AML-193 (cell line): Measurements from ENCODE around the gene LDLR.

Experiments
- DNase-seq, 2 experiments: peaks; one replicate each; lab custom pipeline; 2025; lab: John Stamatoyannopoulos, UW

Gene LDLR

GRCh38 chr19:11089254-11090013, at the start of gene LDLR:
LDLR (plus strand) TSS chr19:11089463; CDS start chr19:11089549, 86 bp downstream.
- peak; percentile 89 to 93 for DNase-seq

GRCh38 chr19:11041194-11041593, 48.1 kb upstream of the LDLR start:
- DNase-seq: no peak

- no peak for DNase-seq
These were observed 47.2 kb upstream of the LDLR start for GRCh38 chr19:11041966-11042627.

GRCh38 chr19:11044431-11044830, 44.8 kb upstream of the LDLR start:
- no peak for DNase-seq

DNA sequence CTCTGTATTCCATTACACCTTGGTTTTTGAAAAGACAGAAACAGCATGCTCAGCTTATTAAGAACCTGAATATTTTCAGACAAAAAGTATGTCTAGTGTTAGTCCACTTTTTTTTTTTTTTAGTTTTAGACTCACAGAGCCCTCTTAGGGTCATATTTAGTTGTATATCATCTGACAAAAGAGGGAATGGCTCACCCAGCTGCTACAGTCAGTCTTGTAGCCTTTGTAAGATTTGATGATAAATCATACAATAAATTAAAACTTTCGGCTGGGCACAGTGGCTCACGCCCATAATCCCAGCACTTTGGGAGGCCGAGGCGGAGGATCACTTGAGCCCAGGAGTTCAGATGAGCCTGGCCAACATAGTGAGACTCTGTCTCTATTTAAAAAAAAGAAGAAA, 43.7 kb upstream of the LDLR start:
- no peak for DNase-seq

DNA sequence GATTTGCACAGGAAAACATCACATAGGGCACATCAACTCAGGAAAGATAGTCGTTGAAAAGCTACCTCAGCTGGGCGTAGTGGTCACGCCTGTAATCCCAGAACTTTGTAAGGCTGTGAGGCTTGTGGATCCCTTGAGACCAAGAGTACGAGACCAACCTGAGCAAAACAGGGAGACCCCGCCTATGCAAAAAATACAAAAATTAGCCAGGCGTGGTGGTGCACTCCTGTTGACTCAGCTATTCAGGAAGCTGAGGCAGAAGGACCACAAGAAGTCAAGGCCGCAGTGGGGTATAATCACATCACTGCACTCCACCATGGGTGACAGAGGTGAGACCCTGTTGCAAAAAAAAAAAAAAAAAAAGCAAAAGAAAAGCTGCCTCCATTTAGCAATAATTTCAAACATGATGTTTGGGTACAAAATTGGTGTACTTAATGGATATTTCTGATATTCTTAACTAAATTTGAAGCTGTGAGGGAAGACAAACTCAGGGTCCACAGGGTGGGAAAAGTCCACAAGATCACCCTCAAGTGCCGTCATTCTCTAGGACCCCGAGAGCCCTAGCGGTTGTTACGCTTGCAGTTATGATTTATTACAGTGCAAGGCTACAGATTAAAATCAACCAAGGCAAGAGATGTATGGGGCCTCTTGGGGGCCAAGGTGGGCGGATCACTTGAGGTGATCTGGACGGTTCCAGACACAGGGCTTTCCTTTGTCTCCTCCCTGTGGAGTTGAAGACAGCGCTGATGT, 42.5 kb upstream of the LDLR start:
- no peak for DNase-seq

DNA sequence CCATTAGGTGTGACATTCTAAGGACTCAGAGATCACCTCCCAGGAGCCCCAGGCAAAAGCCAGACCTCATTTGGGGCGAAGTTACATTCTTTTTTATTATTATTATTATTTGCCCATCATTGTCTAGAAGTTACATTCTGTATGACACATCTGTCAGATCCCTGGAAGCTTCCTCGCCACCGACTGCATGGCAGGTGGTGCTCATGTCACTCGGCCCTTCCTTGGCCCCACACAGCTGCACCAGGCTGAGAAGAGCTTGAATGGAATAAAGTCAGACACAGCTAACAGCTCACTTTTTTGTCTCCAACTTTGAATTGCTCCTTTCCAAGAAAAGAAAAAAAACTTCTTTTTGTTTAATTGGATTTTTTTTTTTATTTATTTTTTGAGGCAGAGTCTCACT, 41.4 kb upstream of the LDLR start:
- DNase-seq: no peak

DNA sequence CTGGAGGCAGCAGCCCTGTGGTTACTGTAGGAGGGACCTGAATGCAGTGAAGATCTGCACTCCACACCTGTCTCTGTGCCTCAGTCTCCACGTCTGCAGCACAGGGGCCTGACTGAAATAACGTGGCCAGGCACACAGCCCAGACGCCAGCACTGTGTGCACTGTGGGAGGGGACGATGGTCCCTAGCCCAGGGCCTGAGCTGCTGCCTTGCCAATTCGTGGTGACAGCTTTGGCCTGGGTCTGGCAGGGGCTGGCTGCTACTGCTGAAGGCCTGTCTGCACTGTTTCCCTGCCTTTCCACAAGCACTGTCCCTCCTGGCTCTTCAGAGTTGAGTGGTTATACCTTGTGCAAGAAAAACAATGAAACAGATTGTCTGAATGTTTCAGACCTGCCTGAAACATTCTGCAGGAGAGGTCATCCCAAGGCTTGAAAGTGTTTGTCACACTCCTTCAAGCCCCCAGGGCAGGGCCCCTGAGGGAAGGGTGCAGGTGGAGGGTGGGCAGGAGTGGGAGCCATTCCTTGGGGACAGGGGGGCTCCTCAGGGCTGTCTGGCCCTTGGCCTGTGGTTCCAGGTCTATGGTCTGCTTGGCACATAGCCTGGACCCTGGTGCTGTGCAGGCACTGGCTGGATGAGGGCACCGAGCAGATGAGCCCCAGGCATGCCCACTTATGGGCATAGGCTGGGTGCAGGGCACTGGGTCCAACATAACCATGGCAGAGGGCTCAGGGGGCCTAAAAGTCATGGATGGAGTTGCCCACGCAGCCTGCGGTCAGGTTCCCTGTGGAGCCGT, 38.7 kb upstream of the LDLR start:
- DNase-seq: no peak

GRCh38 chr19:11053817-11054195, 35.5 kb upstream of the LDLR start:
- no peak for DNase-seq

- no peak for DNase-seq
These were observed 35.1 kb upstream of the LDLR start for GRCh38 chr19:11054200-11054599.

DNA sequence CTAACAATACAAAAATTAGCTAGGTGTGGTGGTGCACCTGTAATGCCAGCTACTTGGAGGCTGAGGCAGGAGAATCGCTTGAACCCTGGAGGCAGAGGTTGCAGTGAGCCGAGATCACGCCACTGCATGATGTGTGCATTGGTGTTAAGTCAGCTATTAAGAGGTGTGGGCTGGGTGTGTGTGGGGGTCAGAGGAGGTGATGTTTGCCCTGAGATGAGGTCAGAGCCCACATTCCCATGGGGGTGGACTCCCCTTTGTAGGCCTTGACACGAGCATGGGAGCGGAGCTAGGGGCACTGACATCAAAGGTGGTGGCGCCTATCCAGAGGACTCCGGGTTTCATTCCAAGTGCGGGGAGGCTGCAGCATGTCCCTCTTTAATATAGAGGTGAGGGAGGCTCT, 34.6 kb upstream of the LDLR start:
- no peak for DNase-seq

GRCh38 chr19:11058246-11059030, 30.8 kb upstream of the LDLR start:
- DNase-seq: no peak

DNA sequence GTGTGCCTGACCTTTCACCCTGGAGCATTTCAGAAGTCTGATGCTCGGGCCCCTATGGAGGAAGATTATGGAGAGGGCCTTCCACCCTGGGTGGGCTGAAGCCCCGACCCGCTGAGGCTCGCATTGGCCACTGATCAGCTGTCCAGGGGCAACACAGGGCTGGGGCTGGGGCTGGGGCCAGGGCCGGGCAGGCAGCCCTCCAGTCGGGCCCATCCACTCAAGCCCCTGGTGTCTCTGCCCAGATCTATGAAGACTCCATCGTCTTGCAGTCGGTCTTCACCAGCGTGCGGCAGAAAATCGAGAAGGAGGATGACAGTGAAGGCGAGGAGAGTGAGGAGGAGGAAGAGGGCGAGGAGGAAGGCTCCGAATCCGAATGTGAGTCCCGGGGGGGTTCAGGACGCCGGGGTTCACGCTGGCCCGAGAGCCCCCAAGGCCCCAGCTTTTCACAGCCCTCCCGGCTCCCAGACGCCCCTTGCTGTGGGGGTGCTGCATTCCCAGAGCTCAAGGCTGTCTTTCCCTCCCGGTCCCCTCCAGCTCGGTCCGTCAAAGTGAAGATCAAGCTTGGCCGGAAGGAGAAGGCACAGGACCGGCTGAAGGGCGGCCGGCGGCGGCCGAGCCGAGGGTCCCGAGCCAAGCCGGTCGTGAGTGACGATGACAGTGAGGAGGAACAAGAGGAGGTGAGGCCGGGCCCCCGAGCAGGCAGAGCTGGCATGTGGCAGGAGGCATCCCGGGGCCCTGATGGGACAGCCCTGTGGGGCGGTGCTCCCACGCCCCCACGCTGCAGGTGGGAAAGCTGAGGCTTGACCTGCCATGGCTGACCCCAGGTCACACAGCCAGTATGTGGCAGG, 29.5 kb upstream of the LDLR start:
- no peak for DNase-seq

DNA sequence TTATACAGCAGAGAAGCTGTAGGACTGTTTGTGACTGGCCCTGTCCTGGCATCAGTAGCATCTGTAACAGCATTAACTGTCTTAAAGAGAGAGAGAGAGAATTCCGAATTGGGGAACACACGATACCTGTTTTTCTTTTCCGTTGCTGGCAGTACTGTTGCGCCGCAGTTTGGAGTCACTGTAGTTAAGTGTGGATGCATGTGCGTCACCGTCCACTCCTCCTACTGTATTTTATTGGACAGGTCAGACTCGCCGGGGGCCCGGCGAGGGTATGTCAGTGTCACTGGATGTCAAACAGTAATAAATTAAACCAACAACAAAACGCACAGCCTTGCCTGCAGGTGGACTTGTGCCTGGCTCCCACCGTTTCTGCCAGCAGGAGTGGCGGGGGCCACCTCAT, 27.3 kb upstream of the LDLR start:
- DNase-seq: no peak

GRCh38 chr19:11063434-11063833, 25.8 kb upstream of the LDLR start:
- DNase-seq: no peak

- no peak for DNase-seq
These were observed 24.4 kb upstream of the LDLR start for GRCh38 chr19:11064831-11065303.

DNA sequence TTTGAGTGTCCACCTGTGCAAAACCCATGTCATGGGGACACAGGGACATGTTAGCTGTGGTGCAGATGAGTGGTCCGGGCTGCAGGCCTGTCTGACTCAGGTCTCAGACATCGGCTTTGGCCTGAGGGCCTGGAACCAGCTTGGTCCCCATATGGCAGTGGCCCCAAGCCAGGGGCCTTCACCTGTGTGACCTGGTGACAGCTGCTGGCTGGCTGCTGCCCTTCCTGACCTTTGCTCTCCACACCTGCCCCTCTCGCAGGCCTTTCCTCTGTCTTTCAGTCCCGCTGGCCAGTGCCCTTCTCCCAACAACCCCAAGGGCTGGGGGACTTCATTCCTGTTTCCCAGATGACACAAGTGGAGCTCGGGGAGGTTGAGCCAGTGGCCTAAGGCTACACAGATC, 22.9 kb upstream of the LDLR start:
- no peak for DNase-seq

GRCh38 chr19:11067356-11068113, 21.7 kb upstream of the LDLR start:
- DNase-seq: no peak

DNA sequence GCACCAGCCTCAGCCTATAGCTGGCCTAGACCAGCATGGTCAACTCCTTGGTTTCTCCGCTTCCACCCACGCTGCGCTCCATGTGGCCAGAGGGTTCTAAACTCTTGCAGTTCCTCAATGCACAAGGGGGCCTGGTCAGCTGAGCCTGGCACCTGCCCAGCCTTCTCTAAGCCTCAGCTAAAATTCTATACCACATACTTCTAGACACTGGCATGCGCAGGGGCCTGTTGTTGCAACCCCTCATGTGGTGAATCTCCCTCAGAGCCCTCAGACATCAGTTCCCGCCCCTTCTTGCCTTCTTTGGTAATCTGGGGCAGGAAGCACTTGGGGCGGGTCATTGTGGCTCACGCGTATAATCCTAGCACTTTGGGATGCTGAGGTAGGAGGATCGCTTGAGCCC, 19.7 kb upstream of the LDLR start:
- no peak for DNase-seq

GRCh38 chr19:11070123-11070522, 19.1 kb upstream of the LDLR start:
- no peak for DNase-seq
